ENCODE measurements around the gene RAB41.
"Not testable (repeated sequence)": the region's sequence is repeated elsewhere in the genome, so short reads cannot be mapped to it uniquely, and the experiment has no call there.

RAB41 gene

DNA sequence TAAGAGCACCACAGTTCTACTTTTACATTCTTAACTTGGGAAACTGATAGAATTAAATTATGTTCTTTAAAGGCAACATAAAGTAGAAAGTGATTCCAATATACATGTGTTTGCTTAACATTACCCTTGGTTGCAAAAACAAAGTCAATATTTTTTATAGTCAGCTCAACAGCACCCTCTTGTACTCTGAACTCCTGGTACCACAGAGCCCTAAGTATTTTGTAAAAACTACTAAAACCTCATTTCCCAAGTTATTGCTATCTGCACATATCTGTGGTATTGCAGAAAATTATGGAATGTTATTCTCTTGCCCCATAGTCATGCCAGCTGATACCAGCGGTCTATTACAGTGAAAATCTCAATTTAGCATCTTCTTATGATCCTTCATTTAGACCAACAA, 10.8 kb downstream of the RAB41 start:
- DNase-seq: no peak

DNA sequence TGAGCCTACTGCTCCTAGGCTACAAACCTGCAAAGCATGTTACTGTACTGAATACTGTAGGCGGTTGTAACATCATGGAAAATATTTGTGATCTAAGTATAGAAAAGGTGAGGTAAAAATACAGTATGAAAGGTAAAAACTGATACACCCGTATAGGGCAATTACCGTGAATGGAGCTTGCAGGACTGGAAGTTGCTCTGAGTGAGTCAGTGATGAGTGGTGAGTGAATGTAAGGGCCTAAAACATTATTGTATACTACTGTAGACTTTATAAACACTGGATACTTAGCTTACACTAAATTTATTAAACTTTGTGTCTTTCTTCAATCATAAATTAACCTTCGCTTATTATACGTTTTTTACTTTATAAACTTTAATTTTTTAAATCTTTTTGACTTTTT, 11.6 kb downstream of the RAB41 start:
- DNase-seq: no peak

DNA sequence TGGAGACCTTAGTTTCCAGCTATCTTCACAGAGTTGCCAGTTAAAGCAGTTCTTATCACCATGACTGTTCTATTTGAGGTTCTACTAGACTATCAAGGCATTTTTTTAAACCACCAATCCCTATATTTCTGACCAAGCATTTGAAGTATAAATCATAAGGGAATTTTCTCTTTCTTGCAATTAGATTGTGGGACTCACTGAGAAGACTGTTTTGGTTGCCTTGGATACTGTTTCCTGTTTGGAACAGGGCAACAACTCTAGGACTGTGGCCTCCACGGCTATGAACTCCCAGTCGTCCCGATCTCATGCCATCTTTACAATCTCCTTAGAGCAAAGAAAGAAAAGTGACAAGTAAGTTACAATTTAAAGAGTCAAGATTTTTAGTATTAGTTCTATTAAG, 19.7 kb downstream of the RAB41 start:
- no peak for DNase-seq

DNA sequence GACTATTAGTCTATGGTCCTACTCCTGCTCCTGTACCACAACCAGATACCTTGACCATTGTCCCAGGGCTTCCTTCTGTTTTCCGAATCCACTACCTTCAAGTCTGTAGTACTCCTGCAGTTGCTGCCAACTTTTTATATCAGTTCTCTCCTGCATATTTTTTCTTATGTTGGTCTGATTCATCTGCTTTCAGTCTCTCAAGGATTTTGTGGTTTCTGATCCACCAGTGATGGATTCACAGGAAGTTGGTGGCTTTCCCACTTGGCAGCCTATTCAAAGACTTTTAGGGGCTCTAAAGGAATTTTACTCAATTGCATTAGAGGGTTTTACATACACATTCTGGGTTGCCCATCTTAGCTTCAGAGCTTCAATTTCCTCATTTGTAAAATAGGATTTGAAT, 31.5 kb downstream of the RAB41 start:
- no peak for DNase-seq

DNA sequence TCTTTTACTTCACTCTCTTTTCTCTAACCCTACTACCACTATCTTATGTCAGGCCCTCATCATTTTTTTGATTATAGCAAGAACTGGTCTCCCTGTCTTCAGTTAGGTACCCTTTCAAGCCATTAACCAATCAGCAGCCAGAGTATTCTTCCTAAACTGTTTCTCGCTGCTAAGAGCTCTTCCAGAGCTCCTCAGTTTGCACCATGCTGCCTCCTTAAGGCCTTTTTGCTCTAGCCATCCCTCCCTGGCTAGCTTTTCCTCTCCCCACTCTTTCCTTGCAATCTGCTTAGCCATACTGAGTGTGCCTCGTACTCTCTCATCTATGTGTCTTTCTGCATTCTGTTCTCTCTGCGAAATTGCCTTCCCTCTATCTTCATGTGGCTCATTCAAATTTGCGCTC, 40.8 kb downstream of the RAB41 start:
- no peak for DNase-seq

DNA sequence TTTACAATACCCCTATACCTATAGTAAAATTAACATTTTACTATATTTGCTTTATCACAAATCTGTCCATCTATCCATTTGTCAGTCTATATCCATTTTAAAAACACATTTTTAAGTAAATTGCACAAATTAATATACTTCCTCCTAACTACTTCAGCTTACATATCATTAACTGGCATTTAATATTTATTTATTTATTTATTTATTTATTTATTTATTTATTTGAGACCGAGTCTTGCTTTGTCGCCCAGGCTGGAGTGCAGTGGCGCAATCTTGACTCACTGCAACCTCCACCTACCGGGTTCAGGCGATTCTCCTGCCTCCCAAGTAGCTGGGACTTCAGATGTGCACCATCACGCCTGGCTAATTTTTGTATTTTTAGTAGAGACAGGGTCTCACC, 41.7 kb downstream of the RAB41 start:
- DNase-seq: not testable (repeated sequence)

DNA sequence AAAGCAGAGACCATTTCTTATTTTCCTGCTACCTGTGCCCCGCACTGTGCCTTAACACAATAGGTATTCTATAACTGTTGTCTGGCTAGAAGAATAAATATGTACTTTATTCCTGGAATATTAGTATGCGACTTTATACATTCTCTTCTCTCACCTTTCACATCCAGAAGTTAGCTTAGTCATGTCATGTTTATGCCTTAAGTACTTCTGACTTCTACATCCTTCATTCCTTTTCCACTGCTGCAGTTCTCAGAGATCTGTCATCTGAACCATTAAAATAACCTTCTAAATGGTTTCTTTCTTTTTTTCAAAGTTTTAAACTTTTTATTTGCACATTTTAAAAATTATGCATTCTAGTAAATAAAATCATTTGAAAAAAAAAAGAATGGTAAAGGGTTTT, 42.4 kb downstream of the RAB41 start:
- no peak for DNase-seq

DNA sequence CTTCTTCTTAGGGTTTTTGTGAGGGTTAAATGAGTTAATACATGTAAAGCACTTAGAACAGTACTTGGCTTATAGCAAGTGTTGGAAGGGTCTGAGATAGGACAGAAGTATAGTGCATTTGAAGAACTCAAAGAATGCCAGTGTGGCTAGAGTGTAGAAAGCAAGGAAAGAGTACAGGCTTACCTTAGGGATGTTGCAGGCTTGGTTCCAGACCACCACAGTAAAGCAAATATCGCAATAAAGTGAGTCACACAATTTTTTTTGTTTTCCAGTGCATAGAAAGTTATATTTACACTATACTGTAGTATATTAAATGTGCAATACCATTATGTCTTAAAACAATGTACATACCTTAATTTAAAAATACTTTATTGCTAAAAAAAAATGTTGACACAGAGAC, 49.2 kb downstream of the RAB41 start:
- no peak for DNase-seq

DNA sequence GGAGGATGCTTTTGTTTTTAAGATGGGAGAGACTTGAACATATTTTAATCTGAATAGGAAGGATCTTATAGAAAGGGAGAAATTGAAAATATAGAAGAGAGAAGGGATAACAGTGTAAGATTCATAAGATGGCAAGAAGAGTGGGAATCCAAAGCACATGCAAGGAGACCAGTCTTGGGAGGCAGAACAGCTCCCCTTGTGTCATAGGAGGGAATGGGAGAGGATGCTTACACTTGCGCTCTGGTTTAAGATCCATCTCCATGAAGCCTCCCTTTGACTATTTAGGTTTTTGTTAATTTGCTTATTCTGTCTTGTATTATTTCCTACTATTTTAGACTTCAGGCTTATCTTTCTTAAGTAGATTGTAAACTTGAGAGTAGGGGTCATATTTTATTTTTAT, 50.6 kb downstream of the RAB41 start:
- no peak for DNase-seq

Data from NCI-H1436 (cell line).